Measurements from ENCODE around the gene GYG1. TPM values are rescaled to one million over a fixed set of nuclear protein-coding genes. Genes with fewer than 3 reads are reported as not detected.

The GYG1 gene
- polyA plus RNA-seq, 2 of the 4 experiments (the other 2 are of a cell fraction): 39.6 to 59.8 TPM

GRCh38 chr3:149020839-149021252 lies 29.5 kb downstream of the GYG1 start:
- DNase-seq (ENCODE audit: low read depth in 1 of 2, low spot score in 1 of 2) (no peak), ATAC-seq (no peak), FAIRE-seq (no peak)
- TF ChIP-seq ZSCAN20 (CRISPR knock-in tag; IDR thresholded peaks at IDR 0.05) (no peak), NR3C1 (IDR thresholded peaks at IDR 0.05) (no peak), BHLHE40 (IDR thresholded peaks at IDR 0.05; ENCODE audit: low read depth, low read length) (no peak), HOXB13 (CRISPR knock-in tag; IDR thresholded peaks at IDR 0.05; ENCODE audit: low read depth) (no peak)
- no peaks in the 10 kb centered on the region for H3K4me1 ChIP-seq
- 90% methylated on average over 4 of the region's 4 CpGs for WGBS (ENCODE audit: missing lambda C conversion rate)
- no peak overlapping the region for H3K4me3 ChIP-seq
- ChIA-PET CTCF (interaction anchor here (0.7 kb wide), 1 partner anchor 95 kb away, joined by 3 read pairs; no protein-coding TSS in a partner anchor), POLR2A (no interaction called here)
- peaks cover 13% of the 10 kb centered on the region for H3K9me3 ChIP-seq
- no peak overlapping the region for H3K27ac ChIP-seq
- H3K4me2 ChIP-seq: no peak overlapping the region

DNA sequence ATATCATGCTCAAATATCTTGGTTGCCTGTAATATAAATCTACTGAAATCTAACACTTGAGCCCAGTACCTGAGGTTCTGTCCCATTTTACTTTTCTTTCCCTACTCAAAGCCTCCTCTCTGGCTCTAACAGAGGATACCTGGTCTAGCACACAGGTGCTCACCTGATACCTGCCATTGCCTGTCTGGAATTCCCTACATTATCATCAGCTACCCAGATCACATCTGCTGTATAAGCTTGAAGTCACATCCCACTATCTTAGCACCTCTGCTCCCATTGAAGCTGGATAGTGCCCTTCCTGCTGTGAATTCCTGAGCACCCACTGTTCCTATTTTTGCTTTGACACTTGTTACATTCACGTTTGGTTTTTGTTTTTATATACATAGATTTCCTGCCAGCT lies 30.5 kb downstream of the GYG1 start:
- no peak overlapping the region for H3K27ac ChIP-seq
- POLR2A ChIA-PET: no interaction called here
- TF ChIP-seq MAZ (IDR thresholded peaks at IDR 0.05; ENCODE audit: borderline replicate concordance, low read depth, low read length) (no peak), MYC (IDR thresholded peaks at IDR 0.05; ENCODE audit: borderline replicate concordance, low read length) (no peak), HOXB5 (CRISPR knock-in tag; IDR thresholded peaks at IDR 0.05) (no peak), SMC3 (IDR thresholded peaks at IDR 0.05) (no peak), EP300 (IDR thresholded peaks at IDR 0.05) (no peak)
- H3K4me2 ChIP-seq: no peak overlapping the region
- no peak for ATAC-seq
- peaks cover 13% of the 10 kb centered on the region for H3K9me3 ChIP-seq
- H3K4me3 ChIP-seq: no peak overlapping the region
- CTCF ChIA-PET: interaction anchor here (0.6 to 1.1 kb wide), 2 partner anchors 112 to 251 kb away, joined by 3 read pairs; no protein-coding TSS in a partner anchor
- WGBS (ENCODE audit: missing lambda C conversion rate): 35% methylated on average over 1 of the region's 1 CpG
- DNase-seq (ENCODE audit: low read depth in 1 of 2, low spot score in 1 of 2): no peak
- FAIRE-seq: no peak
- H3K4me1 ChIP-seq: no peaks in the 10 kb centered on the region

GRCh38 chr3:149023951-149024350 lies 32.6 kb downstream of the GYG1 start:
- ATAC-seq (no peak), FAIRE-seq (no peak), DNase-seq (ENCODE audit: low read depth in 1 of 2, low spot score in 1 of 2) (no peak)
- ChIA-PET POLR2A (no interaction called here), CTCF (no interaction called here)
- Histone ChIP-seq H3K4me1 (no peaks in the 10 kb centered on the region), H3K4me2 (no peak overlapping the region), H3K27ac (no peak overlapping the region), H3K9me3 (peaks cover 13% of the 10 kb centered on the region), H3K4me3 (no peak overlapping the region)
- 83% methylated on average over 3 of the region's 3 CpGs for WGBS (ENCODE audit: missing lambda C conversion rate)
- no peak for TF ChIP-seq PHF8 (IDR thresholded peaks at IDR 0.05; ENCODE audit: borderline replicate concordance, low read depth)
- TF ChIP-seq GATA3 (IDR thresholded peaks at IDR 0.05; ENCODE audit: borderline replicate concordance): no peak
- TF ChIP-seq JUN (IDR thresholded peaks at IDR 0.05): no peak
- TF ChIP-seq NR3C1 (IDR thresholded peaks at IDR 0.05): no peak
- TF ChIP-seq ZC3H11A (IDR thresholded peaks at IDR 0.05): no peak
- TF ChIP-seq CBX2 (IDR thresholded peaks at IDR 0.05; ENCODE audit: borderline replicate concordance, low read depth): no peak
- TF ChIP-seq, protein P1, sequence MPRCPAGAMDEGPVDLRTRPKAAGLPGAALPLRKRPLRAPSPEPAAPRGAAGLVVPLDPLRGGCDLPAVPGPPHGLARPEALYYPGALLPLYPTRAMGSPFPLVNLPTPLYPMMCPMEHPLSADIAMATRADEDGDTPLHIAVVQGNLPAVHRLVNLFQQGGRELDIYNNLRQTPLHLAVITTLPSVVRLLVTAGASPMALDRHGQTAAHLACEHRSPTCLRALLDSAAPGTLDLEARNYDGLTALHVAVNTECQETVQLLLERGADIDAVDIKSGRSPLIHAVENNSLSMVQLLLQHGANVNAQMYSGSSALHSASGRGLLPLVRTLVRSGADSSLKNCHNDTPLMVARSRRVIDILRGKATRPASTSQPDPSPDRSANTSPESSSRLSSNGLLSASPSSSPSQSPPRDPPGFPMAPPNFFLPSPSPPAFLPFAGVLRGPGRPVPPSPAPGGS (IDR thresholded peaks at IDR 0.05): no peak
- TF ChIP-seq KDM1A (IDR thresholded peaks at IDR 0.05; ENCODE audit: low read depth): no peak
- no peak for TF ChIP-seq RCOR1 (IDR thresholded peaks at IDR 0.05; ENCODE audit: low read depth, low read length)
- TF ChIP-seq FOSL2 (IDR thresholded peaks at IDR 0.05): no peak
- no peak for TF ChIP-seq FOSL2 (CRISPR knock-in tag; IDR thresholded peaks at IDR 0.05)
- no peak for TF ChIP-seq TFCP2L1 (CRISPR knock-in tag; IDR thresholded peaks at IDR 0.05)
- TF ChIP-seq, protein P2, sequence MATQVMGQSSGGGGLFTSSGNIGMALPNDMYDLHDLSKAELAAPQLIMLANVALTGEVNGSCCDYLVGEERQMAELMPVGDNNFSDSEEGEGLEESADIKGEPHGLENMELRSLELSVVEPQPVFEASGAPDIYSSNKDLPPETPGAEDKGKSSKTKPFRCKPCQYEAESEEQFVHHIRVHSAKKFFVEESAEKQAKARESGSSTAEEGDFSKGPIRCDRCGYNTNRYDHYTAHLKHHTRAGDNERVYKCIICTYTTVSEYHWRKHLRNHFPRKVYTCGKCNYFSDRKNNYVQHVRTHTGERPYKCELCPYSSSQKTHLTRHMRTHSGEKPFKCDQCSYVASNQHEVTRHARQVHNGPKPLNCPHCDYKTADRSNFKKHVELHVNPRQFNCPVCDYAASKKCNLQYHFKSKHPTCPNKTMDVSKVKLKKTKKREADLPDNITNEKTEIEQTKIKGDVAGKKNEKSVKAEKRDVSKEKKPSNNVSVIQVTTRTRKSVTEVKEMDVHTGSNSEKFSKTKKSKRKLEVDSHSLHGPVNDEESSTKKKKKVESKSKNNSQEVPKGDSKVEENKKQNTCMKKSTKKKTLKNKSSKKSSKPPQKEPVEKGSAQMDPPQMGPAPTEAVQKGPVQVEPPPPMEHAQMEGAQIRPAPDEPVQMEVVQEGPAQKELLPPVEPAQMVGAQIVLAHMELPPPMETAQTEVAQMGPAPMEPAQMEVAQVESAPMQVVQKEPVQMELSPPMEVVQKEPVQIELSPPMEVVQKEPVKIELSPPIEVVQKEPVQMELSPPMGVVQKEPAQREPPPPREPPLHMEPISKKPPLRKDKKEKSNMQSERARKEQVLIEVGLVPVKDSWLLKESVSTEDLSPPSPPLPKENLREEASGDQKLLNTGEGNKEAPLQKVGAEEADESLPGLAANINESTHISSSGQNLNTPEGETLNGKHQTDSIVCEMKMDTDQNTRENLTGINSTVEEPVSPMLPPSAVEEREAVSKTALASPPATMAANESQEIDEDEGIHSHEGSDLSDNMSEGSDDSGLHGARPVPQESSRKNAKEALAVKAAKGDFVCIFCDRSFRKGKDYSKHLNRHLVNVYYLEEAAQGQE (IDR thresholded peaks at IDR 0.05): no peak
- no peak for TF ChIP-seq HEYL (CRISPR knock-in tag; IDR thresholded peaks at IDR 0.05)
- TF ChIP-seq CHD4 (IDR thresholded peaks at IDR 0.05; ENCODE audit: borderline replicate concordance): no peak
